ENCODE results near the gene TTF2. TPM values are rescaled to one million over a fixed set of nuclear protein-coding genes. Genes with fewer than 3 reads are reported as not detected.
A peak's percentile ranks its signal among the peaks of the same experiment; 100 is the strongest.

The TTF2 gene
- total and polyA plus RNA-seq, 2 experiments from 2014 or later, result 84.7 to 85.4 TPM

GRCh38 chr1:117093091-117093534 lies 33.0 kb downstream of the TTF2 start (continued):
- TF ChIP-seq REST (IDR thresholded peaks at IDR 0.05; ENCODE audit: unreplicated experiment), result no peak
- TF ChIP-seq NANOG (IDR thresholded peaks at IDR 0.05; ENCODE audit: borderline replicate concordance), result no peak
- no peak for TF ChIP-seq POLR2AphosphoS5 (IDR thresholded peaks at IDR 0.05; ENCODE audit: low read depth)
- TF ChIP-seq STAT1 (IDR thresholded peaks at IDR 0.05; ENCODE audit: unreplicated experiment), result no peak
- no peak for TF ChIP-seq ZNF114 (CRISPR knock-in tag; IDR thresholded peaks at IDR 0.05)
- no peak for TF ChIP-seq CREB1 (CRISPR knock-in tag; IDR thresholded peaks at IDR 0.05; ENCODE audit: low read depth)
- TF ChIP-seq JUNB (IDR thresholded peaks at IDR 0.05; ENCODE audit: unreplicated experiment), result no peak
- TF ChIP-seq ZNF331 (CRISPR knock-in tag; IDR thresholded peaks at IDR 0.05; ENCODE audit: low read depth), result no peak

GRCh38 chr1:117093870-117094621 lies 33.9 kb downstream of the TTF2 start:
- Histone ChIP-seq H3K4me1 (ENCODE audit: insufficient read depth) (peaks cover 7% of the 10 kb centered on the region; the same call in 1 of the 2 replicates), H3F3A (replicated peaks; ENCODE audit: low read depth) (0 out of 2 replicates have a peak, but pooled peaks cover 3% of the 10 kb centered on the region), H3K27ac (ENCODE audit: low read depth) (peak overlapping the region; percentile 62), H3K9me2 (ENCODE audit: insufficient read depth) (no peaks in the 10 kb centered on the region), H2AFZ (no peak overlapping the region), H3K27me3 (ENCODE audit: insufficient read depth) (no peaks in the 10 kb centered on the region), H4K20me1 (replicated peaks; ENCODE audit: insufficient read depth) (peaks cover 3% of the 10 kb centered on the region; the same call in 1 of the 2 replicates), H3K36me3 (ENCODE audit: insufficient read depth) (peaks cover 83% of the 10 kb centered on the region), H3K4me3 (no peak overlapping the region), H3K79me2 (replicated peaks; ENCODE audit: insufficient read depth) (no peaks in the 10 kb centered on the region), H3K4me2 (no peak overlapping the region)
- Mint-ChIP-seq H3K4me1 (peaks cover 18% of the 10 kb centered on the region), H3K9me3 (no peaks in the 10 kb centered on the region), H3K36me3 (ENCODE audit: low read depth) (peaks cover 90% of the 10 kb centered on the region), H3K27me3 (ENCODE audit: insufficient read depth, low read depth, poor library complexity) (no peaks in the 10 kb centered on the region), H3K4me3 (no peak overlapping the region), H3K27ac (peak overlapping the region; percentile 95)
- TF ChIP-seq CTCF (conservative IDR thresholded peaks at IDR 0.05; ENCODE audit: low read depth in 2 of 2) (peak; percentile 21 to 40; a peak in 2 of 4 replicates), EZH2phosphoT487 (IDR thresholded peaks at IDR 0.05; ENCODE audit: unreplicated experiment) (no peak)
- ATAC-seq (peak; percentile 83), DNase-seq (ENCODE audit: low spot score) (peak; percentile 61)
